ENCODE measurements around the gene ALDH2. TPM values are rescaled to one million over a fixed set of nuclear protein-coding genes. Genes with fewer than 3 reads are reported as not detected.

ALDH2 gene
- total and polyA plus RNA-seq, 9 of the 15 experiments (the other 6 are each of a cell fraction or from before 2014, with no cell fraction given) = 1.9 to 22.5 (median 12.2) TPM

DNA sequence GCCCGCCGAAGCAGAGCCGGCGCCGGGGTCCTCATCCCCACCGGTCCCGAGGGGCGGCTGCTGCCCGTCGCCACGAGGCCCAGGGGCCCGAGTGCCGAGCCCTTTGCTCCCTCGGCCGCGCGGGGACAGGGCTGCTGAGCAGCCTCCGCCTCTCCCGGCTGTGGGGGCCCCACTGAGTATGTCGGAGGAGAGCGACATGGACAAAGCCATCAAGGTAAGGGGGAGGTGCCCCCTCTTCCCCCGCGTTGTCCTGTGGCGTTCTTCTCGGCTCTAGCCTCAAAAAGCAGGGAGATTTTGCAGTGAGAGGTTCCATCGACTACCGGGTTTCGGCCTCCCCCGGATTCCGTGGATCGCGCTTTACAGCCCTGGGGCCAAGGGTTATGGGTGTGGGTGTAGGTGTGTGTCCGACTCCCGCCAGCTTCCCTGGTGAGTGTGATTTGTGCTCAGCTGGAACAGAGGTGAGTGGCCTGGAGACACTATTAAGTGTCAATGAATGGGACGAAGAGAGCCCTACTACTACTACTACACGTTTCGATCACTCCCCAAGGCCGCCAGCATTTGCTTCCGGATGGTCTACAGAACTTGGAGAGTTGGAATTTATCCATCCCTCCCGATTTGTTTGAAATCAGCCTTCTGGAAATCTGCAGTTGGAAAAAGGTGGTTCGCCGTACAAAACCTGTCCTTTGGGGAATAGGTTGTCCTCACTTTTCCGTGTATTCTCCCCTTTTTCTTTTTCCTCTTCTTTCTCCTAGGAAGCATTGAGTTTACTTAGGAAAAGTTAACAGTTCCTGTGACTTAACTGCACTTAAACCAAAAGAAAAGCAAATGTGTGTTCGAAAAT lies 76.0 kb downstream of the ALDH2 start (continued):
- TF ChIP-seq, protein P1, sequence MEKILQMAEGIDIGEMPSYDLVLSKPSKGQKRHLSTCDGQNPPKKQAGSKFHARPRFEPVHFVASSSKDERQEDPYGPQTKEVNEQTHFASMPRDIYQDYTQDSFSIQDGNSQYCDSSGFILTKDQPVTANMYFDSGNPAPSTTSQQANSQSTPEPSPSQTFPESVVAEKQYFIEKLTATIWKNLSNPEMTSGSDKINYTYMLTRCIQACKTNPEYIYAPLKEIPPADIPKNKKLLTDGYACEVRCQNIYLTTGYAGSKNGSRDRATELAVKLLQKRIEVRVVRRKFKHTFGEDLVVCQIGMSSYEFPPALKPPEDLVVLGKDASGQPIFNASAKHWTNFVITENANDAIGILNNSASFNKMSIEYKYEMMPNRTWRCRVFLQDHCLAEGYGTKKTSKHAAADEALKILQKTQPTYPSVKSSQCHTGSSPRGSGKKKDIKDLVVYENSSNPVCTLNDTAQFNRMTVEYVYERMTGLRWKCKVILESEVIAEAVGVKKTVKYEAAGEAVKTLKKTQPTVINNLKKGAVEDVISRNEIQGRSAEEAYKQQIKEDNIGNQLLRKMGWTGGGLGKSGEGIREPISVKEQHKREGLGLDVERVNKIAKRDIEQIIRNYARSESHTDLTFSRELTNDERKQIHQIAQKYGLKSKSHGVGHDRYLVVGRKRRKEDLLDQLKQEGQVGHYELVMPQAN (IDR thresholded peaks at IDR 0.05; ENCODE audit: borderline replicate concordance) = peak; percentile 48; the same call in 1 of the 2 replicates
- no peak for TF ChIP-seq SNRNP70 (optimal IDR thresholded peaks at IDR 0.05; ENCODE audit: low read depth, low read length)
- no peak for TF ChIP-seq SMARCB1 (IDR thresholded peaks at IDR 0.05; ENCODE audit: insufficient read length, low read depth)
- TF ChIP-seq CHCHD3 (CRISPR knock-in tag; IDR thresholded peaks at IDR 0.05) = no peak
- no peak for TF ChIP-seq JUN (IDR thresholded peaks at IDR 0.05; ENCODE audit: borderline replicate concordance, low read depth, low read length)
- peak; percentile 49; the same call in 1 of the 2 replicates for TF ChIP-seq JUN (CRISPR knock-in tag; IDR thresholded peaks at IDR 0.05; ENCODE audit: borderline replicate concordance)
- TF ChIP-seq, protein P2, sequence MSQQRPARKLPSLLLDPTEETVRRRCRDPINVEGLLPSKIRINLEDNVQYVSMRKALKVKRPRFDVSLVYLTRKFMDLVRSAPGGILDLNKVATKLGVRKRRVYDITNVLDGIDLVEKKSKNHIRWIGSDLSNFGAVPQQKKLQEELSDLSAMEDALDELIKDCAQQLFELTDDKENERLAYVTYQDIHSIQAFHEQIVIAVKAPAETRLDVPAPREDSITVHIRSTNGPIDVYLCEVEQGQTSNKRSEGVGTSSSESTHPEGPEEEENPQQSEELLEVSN (IDR thresholded peaks at IDR 0.05; ENCODE audit: borderline replicate concordance in 1 of 2, extremely low read depth in 1 of 2, insufficient read depth in 1 of 2, insufficient read length in 1 of 2, low read depth in 1 of 2, low read length in 1 of 2, poor library complexity in 1 of 2, severe bottlenecking in 1 of 2) = peak in 1 of 2 experiments; percentile 26
- no peak for TF ChIP-seq SMARCA5 (IDR thresholded peaks at IDR 0.05)
- TF ChIP-seq, protein P3, sequence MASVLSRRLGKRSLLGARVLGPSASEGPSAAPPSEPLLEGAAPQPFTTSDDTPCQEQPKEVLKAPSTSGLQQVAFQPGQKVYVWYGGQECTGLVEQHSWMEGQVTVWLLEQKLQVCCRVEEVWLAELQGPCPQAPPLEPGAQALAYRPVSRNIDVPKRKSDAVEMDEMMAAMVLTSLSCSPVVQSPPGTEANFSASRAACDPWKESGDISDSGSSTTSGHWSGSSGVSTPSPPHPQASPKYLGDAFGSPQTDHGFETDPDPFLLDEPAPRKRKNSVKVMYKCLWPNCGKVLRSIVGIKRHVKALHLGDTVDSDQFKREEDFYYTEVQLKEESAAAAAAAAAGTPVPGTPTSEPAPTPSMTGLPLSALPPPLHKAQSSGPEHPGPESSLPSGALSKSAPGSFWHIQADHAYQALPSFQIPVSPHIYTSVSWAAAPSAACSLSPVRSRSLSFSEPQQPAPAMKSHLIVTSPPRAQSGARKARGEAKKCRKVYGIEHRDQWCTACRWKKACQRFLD (CRISPR knock-in tag; IDR thresholded peaks at IDR 0.05) = 0 out of 2 replicates have a peak, but pooled peaks have one; percentile 33
- no peak for TF ChIP-seq TCF3 (CRISPR knock-in tag; IDR thresholded peaks at IDR 0.05)
- no peak for TF ChIP-seq ZNF184 (CRISPR knock-in tag; IDR thresholded peaks at IDR 0.05)
- no peak for TF ChIP-seq NFE2 (IDR thresholded peaks at IDR 0.05; ENCODE audit: low read depth)
- no peak for TF ChIP-seq ZNF24 (IDR thresholded peaks at IDR 0.05)
- TF ChIP-seq NCOA1 (IDR thresholded peaks at IDR 0.05; ENCODE audit: low read depth) = no peak
- TF ChIP-seq TEAD1 (CRISPR knock-in tag; IDR thresholded peaks at IDR 0.05) = peak in 1 of 2 experiments; percentile 37; a peak in 1 of 4 replicates
- TF ChIP-seq, protein P4, sequence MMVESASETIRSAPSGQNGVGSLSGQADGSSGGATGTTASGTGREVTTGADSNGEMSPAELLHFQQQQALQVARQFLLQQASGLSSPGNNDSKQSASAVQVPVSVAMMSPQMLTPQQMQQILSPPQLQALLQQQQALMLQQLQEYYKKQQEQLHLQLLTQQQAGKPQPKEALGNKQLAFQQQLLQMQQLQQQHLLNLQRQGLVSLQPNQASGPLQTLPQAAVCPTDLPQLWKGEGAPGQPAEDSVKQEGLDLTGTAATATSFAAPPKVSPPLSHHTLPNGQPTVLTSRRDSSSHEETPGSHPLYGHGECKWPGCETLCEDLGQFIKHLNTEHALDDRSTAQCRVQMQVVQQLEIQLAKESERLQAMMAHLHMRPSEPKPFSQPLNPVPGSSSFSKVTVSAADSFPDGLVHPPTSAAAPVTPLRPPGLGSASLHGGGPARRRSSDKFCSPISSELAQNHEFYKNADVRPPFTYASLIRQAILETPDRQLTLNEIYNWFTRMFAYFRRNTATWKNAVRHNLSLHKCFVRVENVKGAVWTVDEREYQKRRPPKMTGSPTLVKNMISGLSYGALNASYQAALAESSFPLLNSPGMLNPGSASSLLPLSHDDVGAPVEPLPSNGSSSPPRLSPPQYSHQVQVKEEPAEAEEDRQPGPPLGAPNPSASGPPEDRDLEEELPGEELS (CRISPR knock-in tag; IDR thresholded peaks at IDR 0.05; ENCODE audit: borderline replicate concordance) = 0 out of 2 replicates have a peak, but pooled peaks have one; percentile 40
- no peak for TF ChIP-seq GABPB1 (CRISPR knock-in tag; IDR thresholded peaks at IDR 0.05)
- no peak for TF ChIP-seq MED1 (CRISPR knock-in tag; IDR thresholded peaks at IDR 0.05; ENCODE audit: borderline replicate concordance)
- TF ChIP-seq ZNF12 (CRISPR knock-in tag; IDR thresholded peaks at IDR 0.05) = no peak
- no peak for TF ChIP-seq RBM17 (IDR thresholded peaks at IDR 0.05; ENCODE audit: borderline replicate concordance, low read depth, low read length)
- TF ChIP-seq FOXK1 (CRISPR knock-in tag; IDR thresholded peaks at IDR 0.05; ENCODE audit: borderline replicate concordance) = peak; percentile 65; the same call in 1 of the 2 replicates

Data from K562 (cell line).